ENCODE data around the gene TSPAN11.

GRCh38 chr12:30980955-30981662 is 54.6 kb downstream of the TSPAN11 start:
- TF ChIP-seq CTCF (IDR thresholded peaks at IDR 0.05) (no peak), POLR2A (IDR thresholded peaks at IDR 0.05) (no peak)

Measured in adrenal gland (tissue), 5 donors.